IPS-20b (cell line): ENCODE data around the gene SF3B2.
"Not testable (repeated sequence)": the region's sequence is repeated elsewhere in the genome, so short reads cannot be mapped to it uniquely, and the experiment has no call there.

Source experiments
- H3K27ac ChIP-seq: one replicate; pipeline ENCODE4 v1.5.1; 2013; ENCODE audit warnings: low read length
- H3K27me3 ChIP-seq: 2 replicates; pipeline ENCODE4 v1.6.1; 2013; ENCODE audit warnings: mild to moderate bottlenecking, low read length, inconsistent platforms; ENCODE audit not compliant: insufficient read depth
- H3K36me3 ChIP-seq: 2 replicates; pipeline ENCODE4 v1.6.1; 2013; ENCODE audit warnings: low read depth, mild to moderate bottlenecking, inconsistent platforms, low read length, moderate library complexity; ENCODE audit not compliant: insufficient read depth
- H3K4me1 ChIP-seq: 2 replicates; pipeline ENCODE4 v1.6.1; 2013; ENCODE audit warnings: mild to moderate bottlenecking, control low read depth, inconsistent platforms, low read length, moderate library complexity; ENCODE audit not compliant: insufficient read depth
- H3K4me3 ChIP-seq: 2 replicates; pipeline ENCODE4 v1.5.1; 2013; ENCODE audit warnings: mild to moderate bottlenecking, low read length, inconsistent platforms
- H3K9ac ChIP-seq: 2 replicates; pipeline ENCODE4 v1.6.1; 2013; ENCODE audit warnings: low read depth, mild to moderate bottlenecking, inconsistent platforms, low read length, moderate library complexity
- H3K9me3 ChIP-seq: 2 replicates; pipeline ENCODE4 v1.6.1; 2013; ENCODE audit warnings: mild to moderate bottlenecking, low read depth, low read length, inconsistent platforms; ENCODE audit not compliant: insufficient read depth

SF3B2 gene

GRCh38 chr11:66051766-66052663, at the start of gene SF3B2:
SF3B2 (plus strand) TSS chr11:66052364; CDS start chr11:66052385, 21 bp downstream.
- Histone ChIP-seq H3K4me3 (peak within 1 kb of the TSS; percentile 97), H3K27ac (peak within 1 kb of the TSS; percentile 91), H3K9me3 (no peaks in the 10 kb centered on the region), H3K9ac (peak within 1 kb of the TSS; percentile 97), H3K4me1 (peaks cover 17% of the 10 kb centered on the region), H3K27me3 (no peaks in the 10 kb centered on the region), H3K36me3 (peaks cover 28% of the 10 kb centered on the region)

GRCh38 chr11:66002648-66003225, 49.4 kb upstream of the SF3B2 start:
- peak overlapping the region; percentile 95 for H3K27ac ChIP-seq
- H3K9ac ChIP-seq: peak overlapping the region; percentile 84; the same call in 1 of the 2 replicates
- H3K36me3 ChIP-seq: peaks cover 49% of the 10 kb centered on the region
- peaks cover 4% of the 10 kb centered on the region; the same call in 1 of the 2 replicates for H3K4me1 ChIP-seq
- no peaks in the 10 kb centered on the region for H3K27me3 ChIP-seq
- H3K9me3 ChIP-seq: no peaks in the 10 kb centered on the region
- peak overlapping the region; percentile 99 for H3K4me3 ChIP-seq

GRCh38 chr11:66003291-66003690, 48.9 kb upstream of the SF3B2 start:
- Histone ChIP-seq H3K4me1 (peaks cover 4% of the 10 kb centered on the region; the same call in 1 of the 2 replicates), H3K9me3 (no peaks in the 10 kb centered on the region), H3K4me3 (peak overlapping the region; percentile 99), H3K27me3 (no peaks in the 10 kb centered on the region), H3K9ac (peak overlapping the region; percentile 84; the same call in 1 of the 2 replicates), H3K36me3 (peaks cover 43% of the 10 kb centered on the region), H3K27ac (no peak overlapping the region)

- Histone ChIP-seq H3K4me1 (peaks cover 4% of the 10 kb centered on the region; the same call in 1 of the 2 replicates), H3K4me3 (no peak overlapping the region), H3K27me3 (no peaks in the 10 kb centered on the region), H3K36me3 (peaks cover 34% of the 10 kb centered on the region), H3K9me3 (no peaks in the 10 kb centered on the region), H3K27ac (no peak overlapping the region), H3K9ac (no peak overlapping the region)
Measured at GRCh38 chr11:66004186-66004585, 48.0 kb upstream of the SF3B2 start.

- Histone ChIP-seq H3K9ac (no peak overlapping the region), H3K9me3 (no peaks in the 10 kb centered on the region), H3K4me1 (peaks cover 4% of the 10 kb centered on the region; the same call in 1 of the 2 replicates), H3K4me3 (no peak overlapping the region), H3K36me3 (peaks cover 21% of the 10 kb centered on the region), H3K27me3 (peaks cover 10% of the 10 kb centered on the region), H3K27ac (no peak overlapping the region)
Measured at GRCh38 chr11:66006134-66006890, 45.9 kb upstream of the SF3B2 start.

- no peak overlapping the region for H3K27ac ChIP-seq
- no peaks in the 10 kb centered on the region for H3K9me3 ChIP-seq
- no peak overlapping the region for H3K4me3 ChIP-seq
- peaks cover 16% of the 10 kb centered on the region for H3K27me3 ChIP-seq
- no peak overlapping the region for H3K9ac ChIP-seq
- peaks cover 21% of the 10 kb centered on the region for H3K36me3 ChIP-seq
- peaks cover 4% of the 10 kb centered on the region; the same call in 1 of the 2 replicates for H3K4me1 ChIP-seq
Measured at GRCh38 chr11:66006891-66007176, 45.3 kb upstream of the SF3B2 start.

GRCh38 chr11:66007201-66007634, 44.9 kb upstream of the SF3B2 start:
- peaks cover 4% of the 10 kb centered on the region; the same call in 1 of the 2 replicates for H3K4me1 ChIP-seq
- no peaks in the 10 kb centered on the region for H3K9me3 ChIP-seq
- H3K27ac ChIP-seq: no peak overlapping the region
- peaks cover 21% of the 10 kb centered on the region for H3K36me3 ChIP-seq
- H3K4me3 ChIP-seq: no peak overlapping the region
- H3K9ac ChIP-seq: no peak overlapping the region; the same call in 1 of the 2 replicates
- H3K27me3 ChIP-seq: peaks cover 19% of the 10 kb centered on the region

- peaks cover 26% of the 10 kb centered on the region for H3K27me3 ChIP-seq
- H3K4me3 ChIP-seq: no peak overlapping the region
- H3K9me3 ChIP-seq: no peaks in the 10 kb centered on the region
- peaks cover 21% of the 10 kb centered on the region for H3K36me3 ChIP-seq
- H3K27ac ChIP-seq: no peak overlapping the region
- peaks cover 4% of the 10 kb centered on the region; the same call in 1 of the 2 replicates for H3K4me1 ChIP-seq
- H3K9ac ChIP-seq: no peak overlapping the region
Measured at GRCh38 chr11:66008095-66008467, 44.1 kb upstream of the SF3B2 start.

GRCh38 chr11:66008468-66009101, 43.6 kb upstream of the SF3B2 start:
- Histone ChIP-seq H3K27ac (no peak overlapping the region), H3K4me3 (no peak overlapping the region), H3K9me3 (no peaks in the 10 kb centered on the region), H3K27me3 (peaks cover 29% of the 10 kb centered on the region), H3K36me3 (peaks cover 21% of the 10 kb centered on the region), H3K4me1 (peaks cover 4% of the 10 kb centered on the region; the same call in 1 of the 2 replicates), H3K9ac (no peak overlapping the region)

GRCh38 chr11:66010036-66010435, 42.1 kb upstream of the SF3B2 start:
- not testable (repeated sequence) for H3K27ac ChIP-seq, H3K9me3 ChIP-seq, H3K36me3 ChIP-seq, H3K4me3 ChIP-seq, H3K9ac ChIP-seq, H3K4me1 ChIP-seq
- peaks cover 29% of the 10 kb centered on the region for H3K27me3 ChIP-seq

- Histone ChIP-seq H3K9ac (no peak overlapping the region), H3K4me1 (peaks cover 4% of the 10 kb centered on the region; the same call in 1 of the 2 replicates), H3K27ac (no peak overlapping the region), H3K36me3 (no peaks in the 10 kb centered on the region), H3K4me3 (peak overlapping the region; percentile 32; the same call in 1 of the 2 replicates), H3K27me3 (peaks cover 29% of the 10 kb centered on the region), H3K9me3 (no peaks in the 10 kb centered on the region)
Measured at GRCh38 chr11:66011239-66011784, 40.9 kb upstream of the SF3B2 start.
